ENCODE results near the gene GTPBP4.
A peak's percentile ranks its signal among the peaks of the same experiment; 100 is the strongest.

The GTPBP4 gene

GRCh38 chr10:968546-969199, 19.6 kb upstream of the GTPBP4 start:
- no peak for DNase-seq

GRCh38 chr10:969473-970150, 18.6 kb upstream of the GTPBP4 start:
- DNase-seq: no peak

DNA sequence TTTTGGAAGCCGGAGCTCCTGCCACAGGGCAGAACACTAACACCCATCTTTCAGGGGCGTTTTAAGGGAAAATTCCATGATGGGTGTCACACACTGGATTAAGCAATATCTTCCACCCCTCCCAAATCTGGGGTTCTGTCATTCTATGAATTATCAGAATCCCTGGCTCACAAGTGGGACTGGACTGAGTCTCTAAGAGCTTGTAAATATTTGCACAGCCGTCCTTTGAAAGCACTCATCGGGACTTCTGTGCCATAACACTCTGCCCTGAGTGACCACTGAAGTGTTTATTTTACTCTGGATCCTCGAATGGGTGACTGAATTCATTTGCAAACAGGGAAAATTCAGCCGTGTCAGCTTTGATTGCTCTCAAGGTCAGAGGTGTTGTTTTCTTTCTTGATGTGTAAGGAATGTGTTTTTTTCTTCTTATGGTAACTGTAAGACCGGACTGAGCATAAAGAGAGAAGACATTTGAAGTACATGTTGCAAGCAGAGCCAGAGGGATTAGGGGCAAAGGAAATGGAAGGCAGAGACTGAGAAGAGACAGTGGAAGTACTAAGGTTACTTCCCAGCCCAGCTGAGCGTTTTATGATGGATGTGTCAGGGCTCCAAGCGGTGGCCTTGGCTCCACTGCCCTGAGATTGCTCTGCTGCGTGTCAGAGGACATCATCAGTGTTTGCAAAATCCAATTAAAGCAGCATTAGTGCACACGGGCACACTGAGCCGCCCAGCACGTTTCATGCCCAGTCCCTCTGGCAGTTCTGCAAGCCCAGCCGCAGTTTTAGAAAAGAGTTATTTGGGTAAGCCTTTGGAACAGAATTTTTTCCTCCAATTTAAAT, 17.7 kb upstream of the GTPBP4 start:
- DNase-seq: peak; percentile 86

DNA sequence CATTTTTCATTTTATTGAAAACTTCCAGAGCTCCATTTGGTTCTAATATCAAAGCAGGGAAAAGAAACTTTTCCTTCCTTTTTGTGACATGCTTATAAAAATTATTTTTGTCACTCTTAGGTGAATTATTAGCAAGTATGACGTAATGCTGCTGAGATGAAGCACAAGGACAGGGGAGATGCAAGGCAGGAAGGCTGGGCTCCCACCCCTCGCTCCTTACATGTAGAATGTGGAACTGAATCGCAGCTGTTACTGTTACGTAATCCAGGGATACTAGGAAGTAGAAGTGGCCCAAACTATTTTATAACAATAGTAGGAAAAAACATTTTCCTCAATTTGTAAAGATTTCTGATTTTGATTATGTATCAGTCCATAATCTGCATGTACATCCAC, 17.1 kb upstream of the GTPBP4 start:
- no peak for DNase-seq

DNA sequence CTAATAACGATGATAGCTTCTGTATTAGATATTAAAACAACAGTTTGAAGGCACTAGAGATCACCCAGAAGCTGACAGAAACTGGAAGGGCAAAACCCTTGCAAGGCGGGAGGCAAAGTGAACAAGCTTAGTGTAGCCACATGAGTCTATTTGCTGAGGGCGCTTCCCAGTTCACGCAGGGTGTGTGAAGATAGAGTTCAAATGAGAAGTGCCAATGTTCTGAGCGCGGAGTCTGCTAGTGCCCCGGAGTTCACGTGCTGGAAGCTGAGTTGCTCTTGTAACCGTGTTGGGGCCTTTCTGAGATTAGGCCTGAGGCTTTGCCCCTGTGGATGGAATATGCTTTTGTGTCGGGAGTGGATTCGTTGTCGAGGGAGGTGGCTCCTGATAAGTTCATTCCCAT, 16.6 kb upstream of the GTPBP4 start:
- DNase-seq: no peak

DNA sequence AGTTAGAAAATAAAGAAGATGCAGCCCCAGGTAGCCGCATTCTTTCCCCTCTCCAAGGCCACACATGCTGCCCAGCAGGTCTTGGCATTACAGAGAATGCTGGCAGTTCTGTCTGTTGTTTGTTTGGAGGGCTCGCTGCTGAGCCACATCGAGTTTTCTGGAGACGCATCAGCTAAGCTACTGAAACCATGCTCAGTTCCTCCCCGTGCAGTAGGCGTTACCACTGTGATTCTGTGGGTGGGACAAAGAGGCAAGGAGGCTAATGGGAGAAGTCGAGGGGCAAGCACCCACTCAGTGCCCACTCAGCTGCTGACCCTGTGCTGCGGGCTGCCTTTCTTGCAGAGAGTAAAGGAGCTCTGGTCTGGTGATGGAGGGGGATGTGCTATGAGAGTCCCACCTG, 15.5 kb upstream of the GTPBP4 start:
- DNase-seq: no peak

- no peak for DNase-seq
These were observed 14.0 kb upstream of the GTPBP4 start for GRCh38 chr10:974038-974784.

DNA sequence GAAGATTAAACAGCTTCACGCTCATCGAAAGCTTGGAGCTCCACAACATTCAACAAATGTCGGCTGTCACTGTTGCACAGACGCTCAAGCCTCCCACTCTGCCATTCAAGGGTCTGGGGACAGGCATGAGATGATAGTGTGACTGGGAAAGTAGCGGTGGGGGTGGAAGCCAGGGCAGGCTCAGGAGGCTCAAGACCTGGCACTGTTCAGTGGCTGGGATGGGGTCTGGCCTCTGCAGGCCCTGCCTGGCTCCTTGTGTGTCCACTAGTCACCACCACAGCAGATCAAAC, 13.5 kb upstream of the GTPBP4 start:
- DNase-seq: peak; percentile 11

DNA sequence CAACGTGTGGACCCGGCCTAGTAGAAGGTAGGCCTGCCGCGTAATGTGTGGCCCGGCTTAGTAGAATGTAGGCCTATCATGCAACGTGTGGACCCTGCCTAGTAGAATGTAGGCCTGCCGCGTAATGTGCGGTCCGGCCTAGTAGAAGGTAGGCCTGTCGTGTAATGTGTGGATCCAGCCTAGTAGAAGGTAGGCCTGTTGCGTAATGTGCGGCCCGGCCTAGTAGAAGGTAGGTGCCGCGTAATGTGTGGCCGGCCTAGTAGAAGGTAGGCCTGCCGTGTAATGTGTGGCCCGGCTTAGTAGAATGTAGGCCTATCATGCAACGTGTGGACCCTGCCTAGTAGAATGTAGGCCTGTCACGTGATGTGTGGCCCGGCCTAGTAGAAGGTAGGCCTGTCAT, 11.9 kb upstream of the GTPBP4 start:
- DNase-seq: no peak

DNA sequence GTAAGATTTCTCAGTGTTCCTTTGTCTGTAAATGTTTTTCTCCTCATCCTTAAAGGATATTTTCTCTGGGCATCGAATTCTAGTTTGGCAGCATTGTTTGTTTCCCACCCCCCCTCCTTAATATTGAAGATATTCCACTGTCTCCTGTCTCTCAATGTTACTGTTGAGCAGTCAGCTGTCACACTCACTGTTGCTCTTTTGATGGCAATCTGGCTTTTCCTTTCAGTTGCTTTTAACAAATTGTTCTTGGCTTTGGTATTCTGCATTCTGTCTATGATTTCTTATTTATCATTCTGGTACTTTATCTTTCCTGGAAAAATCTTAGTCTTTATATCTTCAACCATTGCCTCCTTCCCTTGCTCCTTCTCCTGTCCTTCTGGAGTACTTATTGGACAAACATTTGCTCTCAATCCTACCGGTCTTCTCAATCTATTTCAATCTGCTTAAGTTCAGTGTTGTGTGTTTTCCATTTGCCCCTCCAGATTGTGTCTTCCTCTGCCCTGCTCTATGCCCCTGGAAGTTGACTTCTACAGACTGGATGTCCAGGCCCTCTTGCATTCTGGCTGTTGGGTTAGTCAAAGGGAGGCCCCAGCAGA, 9.3 kb upstream of the GTPBP4 start:
- no peak for DNase-seq

GRCh38 chr10:980468-981093, 7.7 kb upstream of the GTPBP4 start:
- no peak for DNase-seq

GRCh38 chr10:983401-983800, 4.8 kb upstream of the GTPBP4 start:
- DNase-seq: no peak

- DNase-seq: no peak
These were observed 4.1 kb upstream of the GTPBP4 start for GRCh38 chr10:983971-984655.

DNA sequence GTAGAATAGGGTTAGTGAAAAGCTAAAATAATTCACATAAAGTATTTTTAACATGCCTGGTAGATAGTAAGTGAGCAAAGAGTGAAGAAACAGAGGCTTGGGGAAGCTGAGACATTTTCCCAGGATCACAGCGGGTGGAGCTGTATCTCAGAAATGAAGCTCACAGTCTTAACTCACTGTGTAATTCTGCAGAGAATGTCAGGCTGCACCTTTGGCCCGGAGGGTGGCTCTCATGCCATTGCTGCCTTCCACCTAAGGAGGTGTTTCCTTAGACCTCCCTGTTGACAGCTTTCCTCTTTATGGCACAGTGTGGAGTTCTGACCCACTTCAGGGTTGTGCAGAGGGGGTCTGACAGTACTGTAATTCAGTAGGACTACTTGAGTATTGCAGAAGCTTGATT, 2.9 kb upstream of the GTPBP4 start:
- no peak for DNase-seq

DNA sequence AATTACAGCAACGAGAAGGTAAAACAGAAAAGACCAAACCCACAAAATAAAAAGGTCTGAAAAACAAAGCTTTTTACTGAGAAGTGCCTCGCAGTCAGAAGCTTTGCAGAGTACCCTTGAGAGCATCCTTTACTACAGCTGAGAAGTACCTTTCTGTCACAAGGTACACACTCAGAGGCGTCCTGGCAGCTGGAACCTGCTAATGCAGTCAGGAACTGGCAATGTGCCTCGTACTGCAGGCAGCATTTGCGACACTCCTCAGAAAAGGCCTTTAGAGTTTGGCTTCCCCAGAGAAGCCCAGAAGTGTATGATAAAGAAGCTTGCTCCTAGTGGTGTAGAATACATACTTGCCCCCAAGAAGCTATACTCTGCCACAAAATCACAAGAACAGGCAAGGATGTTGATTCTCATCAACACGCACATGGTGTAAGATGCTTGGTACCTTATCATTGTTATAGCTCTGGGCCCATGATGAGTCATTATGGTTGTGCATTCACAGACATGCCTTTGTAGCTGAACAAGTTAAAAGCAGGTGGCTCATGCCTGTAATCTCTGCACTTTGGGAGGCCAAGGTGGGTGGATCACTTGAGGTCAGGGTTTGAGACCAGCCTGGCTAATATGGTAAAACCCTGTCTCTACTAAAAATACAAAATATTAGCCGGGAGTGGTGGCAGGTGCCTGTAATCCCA, 2.0 kb upstream of the GTPBP4 start:
- peak; percentile 78 for DNase-seq

DNA sequence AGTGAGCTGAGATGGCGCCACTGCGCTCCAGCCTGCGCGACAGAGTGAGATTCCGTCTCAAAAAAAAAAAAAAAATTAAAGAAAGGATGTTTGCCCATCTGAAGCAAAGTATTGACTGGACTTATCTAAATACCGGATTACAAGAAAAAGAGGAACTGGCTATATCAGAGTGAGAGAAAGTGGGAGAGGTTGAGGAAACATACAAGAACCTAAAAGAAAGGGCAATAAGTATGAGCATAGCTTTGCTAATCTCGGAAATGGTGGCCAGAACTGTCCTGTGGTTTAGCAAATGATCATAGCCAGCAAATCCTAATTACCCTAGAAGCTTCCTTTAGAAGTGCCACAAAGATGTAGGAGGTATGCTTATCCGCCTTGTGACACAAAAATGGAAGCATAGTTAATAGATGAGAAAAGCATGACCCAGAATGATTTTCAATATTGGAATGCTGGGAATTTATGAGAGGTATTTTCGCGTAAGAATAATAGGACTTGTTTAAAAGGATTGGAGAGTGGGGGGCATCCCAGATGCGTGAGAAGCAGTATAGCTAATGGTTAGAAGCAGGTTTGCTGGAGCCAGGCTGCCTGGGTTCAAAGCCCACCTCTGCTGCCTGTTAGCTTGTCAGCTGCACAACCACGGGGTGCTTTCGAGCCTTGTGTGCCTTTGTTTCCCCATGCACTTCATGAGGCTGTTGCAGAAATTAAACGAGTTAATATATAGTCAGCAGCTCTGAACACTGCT, 1.2 kb upstream of the GTPBP4 start:
- no peak for DNase-seq

DNA sequence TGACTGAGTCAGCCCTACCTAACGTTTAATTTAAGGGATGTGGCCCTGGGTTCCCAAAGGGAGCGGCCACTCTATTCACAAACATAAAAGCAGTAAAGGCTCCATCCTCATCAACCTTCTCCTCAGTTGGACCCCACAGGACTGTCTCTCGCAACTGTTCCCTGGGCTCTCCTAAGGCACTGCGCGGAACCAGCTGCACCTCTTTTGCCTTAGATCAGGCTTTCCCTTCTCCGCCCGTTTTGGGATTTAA, 689 bp upstream of the GTPBP4 start:
- DNase-seq: no peak

- DNase-seq: no peak
These were observed 672 bp downstream of the GTPBP4 start for GRCh38 chr10:988667-989545.

DNA sequence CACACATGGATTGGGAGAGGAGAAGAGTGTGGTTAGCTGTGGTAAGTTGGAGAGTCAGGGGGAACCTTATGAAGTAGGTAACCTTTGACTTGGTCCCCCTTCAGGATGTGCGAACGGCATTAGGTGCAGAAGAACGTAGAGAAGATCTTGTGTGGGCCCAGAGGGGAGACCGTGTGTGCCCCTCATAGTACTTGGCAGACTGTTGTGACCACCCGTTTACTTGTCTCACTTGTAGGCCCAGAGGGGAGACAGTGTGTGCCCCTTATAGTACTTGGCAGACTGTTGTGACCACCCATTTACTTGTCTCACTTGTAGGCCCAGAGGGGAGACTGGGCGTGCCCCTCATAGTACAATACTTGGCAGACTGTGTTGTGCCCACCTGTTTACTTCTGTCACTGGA, 2.6 kb downstream of the GTPBP4 start:
- no peak for DNase-seq

- DNase-seq: no peak
These were observed 4.2 kb downstream of the GTPBP4 start for GRCh38 chr10:992467-992866.

Measured in NCI-H2029 treated with DMSO at 0.1 percent for 48 hours (cell line).